AG08395 (cell line): Measurements from ENCODE around the gene FNDC1.

ENCODE experiments used
- DNase-seq: peaks from one replicate; pipeline ENCODE4 v3.0.0; 2012; ENCODE audit warnings: mixed read lengths, low spot score

The FNDC1 gene

DNA sequence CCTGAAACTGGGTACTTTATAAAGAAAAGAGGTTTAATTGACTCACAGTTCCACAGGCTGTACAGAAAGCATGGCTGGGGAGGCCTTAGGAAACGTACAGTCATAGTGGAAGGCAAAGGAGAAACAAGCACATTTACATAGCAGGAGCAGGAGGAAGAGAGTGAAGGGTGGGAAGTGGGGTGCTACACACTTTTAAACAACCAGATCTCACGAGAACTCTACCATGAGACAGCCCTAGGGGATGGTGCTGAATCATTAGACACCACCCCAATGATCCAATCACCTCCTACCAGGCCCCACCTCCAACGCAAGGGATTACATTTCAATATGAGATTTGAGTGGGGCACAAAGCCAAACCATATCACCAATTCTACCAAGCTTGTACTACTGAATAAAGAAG lies 7.4 kb upstream of the FNDC1 start:
- DNase-seq, result no peak

GRCh38 chr6:159163901-159164370 lies 5.3 kb upstream of the FNDC1 start:
- DNase-seq, result peak; percentile 34

- DNase-seq, result peak; percentile 76
Observed at GRCh38 chr6:159168536-159169192, 536 bp upstream of the FNDC1 start.

GRCh38 chr6:159169557-159170332 lies 545 bp downstream of the FNDC1 start:
- peak; percentile 52 for DNase-seq

GRCh38 chr6:159170333-159170672 lies 1.1 kb downstream of the FNDC1 start:
- peak; percentile 28 for DNase-seq

- DNase-seq, result peak; percentile 89
Observed at GRCh38 chr6:159170999-159171712, 2.0 kb downstream of the FNDC1 start.

- DNase-seq, result peak; percentile 38
Observed at GRCh38 chr6:159172091-159172491, 2.9 kb downstream of the FNDC1 start.

DNA sequence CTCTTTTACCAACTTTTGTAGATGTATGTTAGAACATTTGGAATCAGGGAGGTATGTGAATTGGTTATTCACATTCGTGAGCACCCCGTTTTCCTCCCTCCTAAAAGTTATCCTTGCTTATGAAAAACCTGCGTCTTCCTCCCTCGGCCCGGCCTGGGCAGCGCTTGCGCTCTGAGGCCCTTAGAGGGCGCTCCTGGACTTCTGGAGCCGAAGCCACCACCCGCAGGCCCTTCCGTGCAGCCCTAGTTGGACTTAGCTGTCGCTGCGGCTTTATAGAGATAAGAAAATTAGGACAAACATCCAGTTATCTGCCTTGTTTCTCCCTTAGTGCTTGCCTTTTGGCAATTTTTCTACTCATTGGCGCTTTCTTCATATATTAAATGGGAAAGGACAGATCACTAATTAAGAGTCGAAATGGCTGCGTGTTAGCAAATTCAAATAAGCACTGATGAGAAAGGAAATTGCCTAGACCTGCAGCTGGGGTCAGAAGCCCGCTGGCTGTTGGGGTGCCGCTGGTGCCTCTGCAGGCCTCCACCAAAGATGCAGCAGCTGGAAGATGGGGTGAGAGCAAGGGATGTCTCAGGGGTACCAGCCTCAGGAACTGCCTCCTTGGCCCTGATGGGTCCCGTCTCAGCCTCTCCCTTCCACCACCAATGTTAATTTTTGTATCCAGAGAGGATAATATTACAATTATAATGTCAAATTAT lies 5.2 kb downstream of the FNDC1 start:
- DNase-seq, result peak; percentile 82

DNA sequence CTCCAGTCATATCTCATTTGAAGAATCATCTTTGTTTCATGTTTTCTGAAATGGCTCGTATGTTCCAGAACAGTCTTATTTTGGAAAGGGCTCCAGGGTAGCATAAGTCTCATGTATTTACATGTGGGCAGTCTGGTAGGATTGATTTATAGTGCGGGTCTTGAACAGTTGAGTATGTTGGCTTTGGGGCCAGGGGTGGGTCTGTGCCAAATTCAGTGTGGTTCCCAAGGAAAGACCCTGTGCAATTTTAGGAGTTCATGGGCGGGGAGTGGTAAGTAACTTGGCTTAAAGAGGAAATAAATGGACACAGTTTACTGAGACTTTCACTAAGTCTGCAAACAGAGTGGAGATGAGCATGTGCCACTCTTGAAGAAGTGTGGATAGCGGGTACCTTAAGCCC lies 7.7 kb downstream of the FNDC1 start:
- DNase-seq, result no peak

DNA sequence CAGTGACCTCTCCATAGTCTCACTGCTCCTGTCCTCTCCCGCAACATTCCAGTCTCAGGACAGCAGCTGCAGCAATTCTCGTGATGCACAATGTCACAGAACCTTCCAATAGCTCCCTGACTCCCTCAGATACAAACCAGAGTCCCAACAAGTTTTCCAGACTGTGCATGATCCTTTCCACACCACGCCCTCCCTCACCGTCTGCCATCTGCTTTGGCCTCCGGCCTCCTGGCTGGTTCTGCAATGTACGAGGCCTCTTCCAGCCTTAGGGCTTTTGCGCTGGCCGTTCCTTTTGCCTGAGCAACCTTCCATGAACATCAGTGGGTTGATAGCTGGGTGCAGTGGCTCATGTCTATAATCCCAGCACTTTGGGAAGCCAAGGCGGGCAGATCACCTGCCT lies 9.6 kb downstream of the FNDC1 start:
- DNase-seq, result no peak

DNA sequence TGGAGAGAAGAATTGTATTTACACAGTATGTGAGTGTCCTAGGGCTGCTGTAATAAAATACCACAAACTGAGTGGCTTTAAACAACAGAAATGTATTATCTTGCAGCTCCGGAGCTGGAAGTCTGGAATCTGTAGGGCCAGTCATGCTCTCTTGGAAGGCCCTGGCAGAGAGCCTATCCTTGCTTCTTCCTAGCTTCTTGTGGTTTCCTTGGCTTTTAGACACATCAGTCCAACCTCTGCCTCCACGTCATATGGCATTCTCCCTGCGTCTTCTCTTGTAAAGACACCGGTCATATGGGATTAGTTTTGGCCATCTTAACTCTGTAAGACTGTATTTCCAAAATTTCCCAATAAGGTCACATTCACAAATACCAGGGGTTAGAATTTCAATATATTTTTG lies 10.8 kb downstream of the FNDC1 start:
- no peak for DNase-seq

- no peak for DNase-seq
Observed at GRCh38 chr6:159181914-159182313, 12.7 kb downstream of the FNDC1 start.

GRCh38 chr6:159184559-159184958 lies 15.4 kb downstream of the FNDC1 start:
- peak; percentile 91 for DNase-seq

DNA sequence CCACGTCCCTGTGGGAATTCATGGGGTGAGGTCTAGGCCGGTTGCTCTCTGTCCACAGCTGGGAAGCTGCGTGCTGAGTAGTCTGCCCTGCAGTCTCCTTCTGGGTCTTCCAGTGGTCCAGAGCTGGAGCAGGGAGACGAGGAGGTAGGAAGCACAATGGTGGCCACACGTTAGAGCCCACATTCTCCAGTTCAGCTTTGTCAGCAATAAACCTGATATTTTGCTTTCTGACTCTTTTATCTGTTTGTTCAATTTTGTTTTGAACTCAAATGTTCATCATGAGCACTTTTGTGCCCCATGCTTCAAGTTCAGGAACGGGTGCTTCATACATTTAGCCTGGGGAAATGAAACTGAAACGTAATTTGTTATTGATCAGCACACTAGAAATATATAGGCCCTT lies 21.3 kb downstream of the FNDC1 start:
- no peak for DNase-seq

DNA sequence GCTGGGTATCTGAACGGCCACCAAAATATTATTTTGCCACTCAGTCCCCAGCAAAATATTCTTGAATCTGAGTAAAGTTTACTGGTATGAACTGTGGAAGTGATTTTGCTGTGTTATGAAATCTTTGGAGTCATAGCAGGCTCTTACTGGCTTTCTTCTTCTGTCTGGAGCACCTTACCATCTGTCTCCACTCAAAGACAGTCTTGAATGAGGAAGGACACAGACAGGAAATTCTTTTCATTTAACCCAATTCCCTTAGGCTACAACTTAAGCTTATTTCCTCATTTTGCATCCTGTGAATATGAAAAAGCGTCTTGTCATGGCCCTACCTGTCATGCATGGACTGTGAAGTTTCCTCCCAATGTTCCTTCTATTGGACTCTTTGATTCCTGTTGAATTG lies 24.7 kb downstream of the FNDC1 start:
- peak; percentile 46 for DNase-seq

DNA sequence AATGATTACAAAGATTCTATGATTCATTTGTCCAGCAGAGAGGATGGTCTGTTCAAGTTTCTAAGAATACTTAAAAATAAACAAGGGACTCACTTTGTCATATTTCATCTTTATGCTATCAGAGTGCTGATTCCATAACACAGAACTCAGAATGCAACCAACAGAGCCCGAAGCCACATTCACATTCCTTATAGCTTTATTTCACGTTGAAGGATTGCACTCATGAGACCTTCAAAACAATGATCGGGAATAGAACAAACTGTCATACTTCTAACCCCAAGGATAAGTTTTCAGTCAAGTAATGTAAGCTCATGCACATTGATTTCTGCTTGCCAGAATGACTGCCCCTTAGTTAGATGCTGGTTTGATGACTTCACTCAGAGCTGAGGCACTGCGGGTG lies 25.2 kb downstream of the FNDC1 start:
- DNase-seq, result no peak

GRCh38 chr6:159196430-159196975 lies 27.3 kb downstream of the FNDC1 start:
- no peak for DNase-seq

DNA sequence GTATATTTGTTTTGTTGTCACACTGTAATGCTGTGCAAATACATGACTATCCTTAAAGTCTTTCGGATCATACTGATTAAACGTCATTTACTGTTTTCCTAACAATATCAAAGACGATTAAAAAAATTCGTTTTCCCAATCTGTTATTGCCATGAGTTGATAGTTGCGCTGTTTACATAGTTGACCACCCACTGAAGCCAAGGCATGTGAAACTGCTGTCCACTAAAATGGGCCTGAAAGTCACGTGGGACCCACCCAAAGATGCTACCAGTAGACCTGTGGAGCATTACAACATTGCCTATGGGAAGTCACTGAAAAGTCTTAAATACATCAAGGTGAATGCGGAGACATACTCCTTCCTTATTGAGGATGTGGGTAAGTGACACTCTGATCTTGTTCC lies 28.1 kb downstream of the FNDC1 start:
- DNase-seq, result no peak

- no peak for DNase-seq
Observed at GRCh38 chr6:159201336-159201735, 32.1 kb downstream of the FNDC1 start.

DNA sequence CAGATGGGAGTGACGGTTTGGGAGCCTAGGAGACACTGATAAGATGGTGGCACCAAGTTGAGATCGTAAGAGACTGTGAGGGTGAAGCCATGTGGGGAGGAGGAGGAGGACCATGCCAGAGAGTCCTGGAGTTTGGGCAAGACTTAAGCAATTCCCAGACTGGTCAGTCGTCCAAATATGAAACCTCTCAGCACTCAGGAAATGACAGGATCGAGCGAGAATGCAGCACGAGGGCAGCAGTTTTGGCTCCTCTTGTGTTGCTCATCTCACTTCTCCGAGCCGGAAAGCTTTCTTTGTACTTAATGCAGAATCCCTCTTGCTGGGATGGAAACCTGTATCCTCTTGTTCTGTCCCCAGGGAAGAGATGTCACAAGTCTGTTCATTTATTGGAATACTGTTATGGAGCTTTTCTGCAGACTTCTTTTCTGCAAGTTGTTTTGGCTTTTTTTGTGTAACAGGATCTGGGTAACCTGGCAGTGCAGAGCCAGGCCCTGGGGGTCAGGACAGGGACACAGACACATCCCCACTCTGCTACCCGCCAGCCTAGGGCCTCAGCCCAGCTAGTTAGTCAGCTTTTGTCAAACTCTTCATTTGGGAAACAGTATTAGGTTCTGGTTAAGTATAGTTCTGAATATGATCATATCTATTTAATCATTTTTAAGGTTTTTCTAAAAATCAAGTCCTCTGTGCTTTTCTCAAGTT lies 34.3 kb downstream of the FNDC1 start:
- DNase-seq, result peak; percentile 95

DNA sequence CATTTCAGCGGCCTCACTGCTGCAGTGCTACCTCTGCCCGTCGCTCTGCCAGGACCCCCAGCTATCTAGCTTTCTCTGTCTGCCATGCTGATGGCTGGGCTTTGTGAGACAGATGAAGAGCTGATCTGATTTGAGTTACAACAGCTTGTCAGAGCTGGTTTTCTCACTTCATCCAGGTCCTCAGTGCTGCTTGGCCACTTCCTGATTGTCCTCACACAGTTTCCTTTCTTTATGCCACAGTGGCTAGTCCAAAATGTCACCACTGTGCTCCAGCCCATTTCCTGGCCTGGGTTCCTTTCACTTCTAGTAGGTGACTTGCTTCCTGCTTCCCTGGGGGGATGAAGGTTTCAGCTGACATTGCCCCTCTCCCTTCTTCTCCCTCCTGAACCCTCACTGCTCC lies 35.4 kb downstream of the FNDC1 start:
- no peak for DNase-seq

GRCh38 chr6:159212028-159212427 lies 42.8 kb downstream of the FNDC1 start:
- DNase-seq, result no peak
